Measurements from ENCODE around the gene DGKD. TPM values are rescaled to one million over a fixed set of nuclear protein-coding genes. Genes with fewer than 3 reads are reported as not detected.
A peak's percentile ranks its signal among the peaks of the same experiment; 100 is the strongest.

Gene DGKD
- total RNA-seq, 6 donors from 2014 or later = 50.0 to 141 (median 75.6) TPM

- no peak overlapping the region for H3K27ac ChIP-seq
- ATAC-seq (ENCODE audit: low FRiP score in 2 of 2) (no peak), DNase-seq (peak in 1 of 2 donors; percentile 62)
- WGBS, 2 donors = 88 to 90% methylated on average over 13 to 32 of the region's 33 CpGs
- H3K4me3 ChIP-seq = no peak overlapping the region
- TF ChIP-seq EP300 (IDR thresholded peaks at IDR 0.05) = no peak
- peaks cover 22 to 99% (median 85%) of the 10 kb centered on the region in 4 donors for H3K36me3 ChIP-seq
- H3K4me1 ChIP-seq = peaks cover 0 to 6% (median 0%) of the 10 kb centered on the region in 4 donors
- H3K27me3 ChIP-seq = no peaks in the 10 kb centered on the region
- no peaks in the 10 kb centered on the region for H3K9me3 ChIP-seq
These were observed 95.9 kb downstream of the DGKD start for GRCh38 chr2:233449921-233450863.

- Histone ChIP-seq H3K27me3 (no peaks in the 10 kb centered on the region), H3K9me3 (no peaks in the 10 kb centered on the region), H3K36me3 (peaks cover 22 to 99% (median 86%) of the 10 kb centered on the region in 4 donors), H3K27ac (no peak overlapping the region), H3K4me1 (peaks cover 0 to 6% (median 0%) of the 10 kb centered on the region in 4 donors), H3K4me3 (no peak overlapping the region)
- no peak for TF ChIP-seq POLR2AphosphoS5 (IDR thresholded peaks at IDR 0.05)
- no peak for TF ChIP-seq POLR2A (IDR thresholded peaks at IDR 0.05)
- no peak for TF ChIP-seq CTCF (IDR thresholded peaks at IDR 0.05)
- TF ChIP-seq EP300 (IDR thresholded peaks at IDR 0.05) = no peak
- WGBS, 2 donors = 94% methylated on average over 22 of the region's 22 CpGs
- ATAC-seq (ENCODE audit: low FRiP score in 2 of 2) (no peak), DNase-seq (peak in 1 of 2 donors; percentile 50)
These were observed 96.7 kb downstream of the DGKD start for GRCh38 chr2:233450864-233451575.

GRCh38 chr2:233451950-233452349 lies 97.7 kb downstream of the DGKD start:
- 88 to 93% methylated on average over 9 of the region's 9 CpGs for WGBS, 2 donors
- Histone ChIP-seq H3K9me3 (no peaks in the 10 kb centered on the region), H3K36me3 (peaks cover 22 to 98% (median 85%) of the 10 kb centered on the region in 4 donors), H3K4me3 (no peak overlapping the region), H3K4me1 (peaks cover 0 to 6% (median 0%) of the 10 kb centered on the region in 4 donors), H3K27ac (no peak overlapping the region), H3K27me3 (no peaks in the 10 kb centered on the region)
- ATAC-seq (ENCODE audit: low FRiP score in 2 of 2) (no peak), DNase-seq (no peak)
- TF ChIP-seq EP300 (IDR thresholded peaks at IDR 0.05) = no peak
- no peak for TF ChIP-seq POLR2AphosphoS5 (IDR thresholded peaks at IDR 0.05)
- TF ChIP-seq CTCF (IDR thresholded peaks at IDR 0.05) = no peak
- no peak for TF ChIP-seq POLR2A (IDR thresholded peaks at IDR 0.05)

GRCh38 chr2:233453111-233453915 lies 99.0 kb downstream of the DGKD start:
- no peaks in the 10 kb centered on the region for H3K27me3 ChIP-seq
- DNase-seq (no peak), ATAC-seq (ENCODE audit: low FRiP score in 2 of 2) (peak; percentile 15 to 40)
- H3K4me1 ChIP-seq = peaks cover 0 to 4% (median 0%) of the 10 kb centered on the region in 4 donors
- no peaks in the 10 kb centered on the region for H3K9me3 ChIP-seq
- TF ChIP-seq POLR2AphosphoS5 (IDR thresholded peaks at IDR 0.05) = no peak
- no peak for TF ChIP-seq EP300 (IDR thresholded peaks at IDR 0.05)
- TF ChIP-seq POLR2A (IDR thresholded peaks at IDR 0.05) = no peak
- TF ChIP-seq CTCF (IDR thresholded peaks at IDR 0.05) = no peak
- 82 to 90% methylated on average over 10 of the region's 10 CpGs for WGBS, 2 donors
- H3K4me3 ChIP-seq = no peak overlapping the region
- peak overlapping the region in 1 of 4 donors; percentile 36 for H3K27ac ChIP-seq
- H3K36me3 ChIP-seq = peaks cover 22 to 99% (median 90%) of the 10 kb centered on the region in 4 donors
